ENCODE measurements around the gene ENTREP1.

- TF ChIP-seq CTCF (IDR thresholded peaks at IDR 0.05): no peak
- no peak for TF ChIP-seq EZH2 (IDR thresholded peaks at IDR 0.05; ENCODE audit: borderline replicate concordance, insufficient read depth, low read depth, low read length, poor library complexity, severe bottlenecking)
Measured at GRCh38 chr9:69308206-69308931, 16.6 kb upstream of the ENTREP1 start.
